ENCODE measurements around the gene PSMD2.

The PSMD2 gene

DNA sequence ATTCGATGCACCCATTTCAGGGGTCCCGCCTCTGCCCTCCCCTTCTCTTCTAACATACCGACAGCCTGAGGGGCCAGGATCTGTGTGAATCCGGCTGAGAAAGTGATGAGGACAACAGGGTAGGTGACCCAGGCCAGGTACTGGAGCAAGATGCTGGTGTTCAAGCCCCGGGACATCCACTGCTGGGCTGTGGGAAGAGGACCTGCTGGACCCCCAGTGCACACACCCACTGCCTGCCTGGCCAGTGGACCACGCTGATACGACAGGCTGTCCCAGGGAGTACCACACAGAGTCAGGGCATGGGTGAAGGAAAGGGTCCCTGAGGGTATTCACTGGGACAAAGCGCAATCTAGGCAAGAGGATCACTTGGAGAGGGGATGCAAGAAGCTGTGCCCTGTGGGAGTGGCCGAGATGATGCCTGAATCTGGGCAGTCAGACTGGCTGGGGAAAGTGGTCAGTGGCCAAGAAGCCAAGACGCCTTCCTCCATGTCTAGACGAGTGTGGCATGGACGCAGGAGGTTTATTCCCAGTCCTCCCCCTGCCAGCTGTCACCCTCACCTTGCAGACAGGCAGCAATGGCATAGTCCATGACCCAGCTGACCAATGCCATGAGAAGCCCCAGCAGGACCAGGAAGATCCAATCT is 59.2 kb downstream of the PSMD2 start:
- no peak for DNase-seq
